Erythroblast (primary cell): ENCODE results near the gene NSF.
"Not testable (repeated sequence)": the region's sequence is repeated elsewhere in the genome, so short reads cannot be mapped to it uniquely, and the experiment has no call there.

Experiments used
- GATA1 ChIP-seq: IDR thresholded peaks from 2 replicates; pipeline ENCODE4 v1.6.1; 2011; ENCODE audit warnings: low read depth, mild to moderate bottlenecking, control low read depth, low read length, moderate library complexity
- POLR2A ChIP-seq: IDR thresholded peaks from 2 replicates; pipeline ENCODE4 v1.6.1; 2011; ENCODE audit warnings: mild to moderate bottlenecking, low read length

DNA sequence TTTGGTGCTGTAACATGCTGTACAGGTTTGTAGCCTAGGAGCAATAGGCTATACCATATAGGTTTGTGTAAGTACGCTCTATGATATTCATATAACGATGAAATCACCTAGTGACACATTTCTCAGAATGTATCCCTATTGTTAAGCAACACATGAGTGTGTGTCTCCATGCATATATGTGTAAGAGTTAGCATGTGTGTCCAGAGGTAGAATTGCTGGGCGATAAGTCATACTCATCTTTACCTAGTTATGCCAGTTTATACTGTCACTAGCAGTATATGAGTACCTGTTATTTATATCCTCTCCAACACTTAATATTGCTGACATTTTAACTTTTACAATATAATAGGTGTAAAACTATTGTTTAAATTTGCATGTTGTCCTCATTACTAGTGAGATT lies 10.3 kb downstream of the NSF start:
- TF ChIP-seq POLR2A, GATA1: not testable (repeated sequence)
